ENCODE measurements around the gene SUSD6. TPM values are rescaled to one million over a fixed set of nuclear protein-coding genes. Genes with fewer than 3 reads are reported as not detected.

The SUSD6 gene
- total RNA-seq, 4 donors from 2014 or later = 11.9 to 26.3 (median 16.2) TPM

DNA sequence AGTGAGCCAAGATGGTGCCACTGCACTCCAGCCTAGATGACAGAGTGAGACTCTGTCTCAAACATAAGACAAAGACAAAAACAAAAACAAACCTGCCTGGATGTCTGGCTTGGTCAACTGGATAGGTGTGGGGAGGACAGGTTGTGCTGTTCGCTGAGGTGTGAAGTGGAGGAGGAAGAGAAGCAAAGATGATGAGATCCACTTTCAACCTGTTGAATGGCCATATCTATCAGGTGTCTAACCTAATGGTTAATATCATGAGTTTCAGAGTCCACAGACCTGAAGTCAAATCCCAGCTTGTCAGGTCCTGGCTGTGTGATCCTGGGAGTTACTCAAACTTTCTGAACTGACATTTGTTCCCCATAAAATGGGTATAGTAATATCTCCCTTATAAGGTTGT lies 27.0 kb upstream of the SUSD6 start:
- intact Hi-C loops (cut with DNase I; ENCODE audit: low total_unique reads) = no loop called here

GRCh38 chr14:69586404-69586803 lies 25.0 kb upstream of the SUSD6 start:
- Histone ChIP-seq H3K4me3 (no peak overlapping the region), H3K27ac (peak overlapping the region in 1 of 4 donors; percentile 38), H3K4me1 (peaks cover 3 to 13% of the 10 kb centered on the region in 2 donors), H3K27me3 (no peaks in the 10 kb centered on the region), H3K9me3 (no peaks in the 10 kb centered on the region), H3K36me3 (no peaks in the 10 kb centered on the region)
- in situ Hi-C loops (cut with MboI; ENCODE audit: low sequenced_read_pairs in 4 of 4) = loop anchor here in 2 of 4 donors (5.0 to 10.0 kb wide), 2 partner anchors 146 to 148 kb away; no protein-coding TSS in a partner anchor
- intact Hi-C loops (cut with DNase I; ENCODE audit: low total_unique reads) = no loop called here
- TF ChIP-seq POLR2A (IDR thresholded peaks at IDR 0.05) (no peak), CTCF (IDR thresholded peaks at IDR 0.05 in 4 of 5, conservative IDR thresholded peaks at IDR 0.05 in 1 of 5) (no peak)
- no peak for ATAC-seq
- DNase-seq = no peak

More for the DNA sequence above, 27.0 kb upstream of the SUSD6 start:
- peaks cover 3 to 13% of the 10 kb centered on the region in 2 donors for H3K4me1 ChIP-seq
- ATAC-seq (no peak), DNase-seq (no peak)
- no peak for TF ChIP-seq CTCF (IDR thresholded peaks at IDR 0.05 in 4 of 5, conservative IDR thresholded peaks at IDR 0.05 in 1 of 5)
- no peak for TF ChIP-seq POLR2A (IDR thresholded peaks at IDR 0.05)
- H3K9me3 ChIP-seq = no peaks in the 10 kb centered on the region
- H3K4me3 ChIP-seq = no peak overlapping the region
- H3K36me3 ChIP-seq = no peaks in the 10 kb centered on the region
- in situ Hi-C loops (cut with MboI; ENCODE audit: low sequenced_read_pairs in 4 of 4) = loop anchor here in 1 of 4 donors (10.0 kb wide), 1 partner anchor 150 kb away; no protein-coding TSS in a partner anchor
- no peak overlapping the region for H3K27ac ChIP-seq
- no peaks in the 10 kb centered on the region for H3K27me3 ChIP-seq

DNA sequence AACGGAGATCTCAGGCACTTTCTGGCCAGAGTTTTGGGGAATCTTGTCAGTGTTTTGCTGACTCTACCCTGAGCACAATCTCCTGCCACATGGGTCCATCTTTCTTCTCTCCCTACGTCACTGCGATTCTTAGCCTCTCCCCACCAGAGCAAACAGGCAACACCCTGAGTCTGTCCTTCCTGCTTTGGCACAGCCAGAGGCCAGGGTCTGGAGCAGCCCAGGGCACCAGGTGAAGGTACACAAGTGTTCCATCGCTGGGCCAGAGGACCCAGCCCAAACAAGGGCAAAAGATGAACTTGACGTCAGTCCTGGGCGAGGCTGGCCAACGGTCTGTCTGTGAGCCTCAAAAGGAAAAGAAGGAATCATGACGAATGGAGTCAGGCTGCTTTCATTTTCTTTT lies 24.0 kb upstream of the SUSD6 start:
- H3K27ac ChIP-seq = no peak overlapping the region
- DNase-seq (no peak), ATAC-seq (no peak)
- no peaks in the 10 kb centered on the region for H3K36me3 ChIP-seq
- in situ Hi-C loops (cut with MboI; ENCODE audit: low sequenced_read_pairs in 4 of 4) (loop anchor here in 2 of 4 donors (5.0 to 10.0 kb wide), 2 partner anchors 145 to 147 kb away; no protein-coding TSS in a partner anchor), intact Hi-C loops (cut with DNase I; ENCODE audit: low total_unique reads) (no loop called here)
- no peaks in the 10 kb centered on the region for H3K9me3 ChIP-seq
- no peak for TF ChIP-seq CTCF (IDR thresholded peaks at IDR 0.05 in 4 of 5, conservative IDR thresholded peaks at IDR 0.05 in 1 of 5)
- no peak for TF ChIP-seq POLR2A (IDR thresholded peaks at IDR 0.05)
- no peaks in the 10 kb centered on the region for H3K27me3 ChIP-seq
- H3K4me3 ChIP-seq = no peak overlapping the region
- H3K4me1 ChIP-seq = peaks cover 2 to 8% of the 10 kb centered on the region in 2 donors

DNA sequence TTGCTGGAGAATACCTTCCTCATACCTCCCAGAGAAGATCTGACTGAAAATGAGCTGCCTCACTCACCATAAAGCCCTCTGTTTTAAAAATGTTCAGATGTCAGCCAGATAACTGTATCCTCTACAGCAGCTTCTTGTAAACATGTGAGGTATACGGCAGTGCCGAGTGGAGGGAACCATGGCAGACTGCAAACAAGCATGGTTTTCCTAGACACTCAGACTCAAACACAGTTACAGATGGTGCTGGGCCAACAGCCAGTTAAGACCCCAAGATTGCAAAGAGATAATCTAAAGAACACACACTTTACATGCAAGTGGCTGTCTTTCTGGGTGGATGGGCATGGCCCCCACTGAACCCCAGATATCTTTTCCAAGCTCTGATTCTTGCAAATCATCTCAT lies 20.1 kb upstream of the SUSD6 start:
- Histone ChIP-seq H3K36me3 (no peaks in the 10 kb centered on the region), H3K9me3 (no peaks in the 10 kb centered on the region), H3K27me3 (no peaks in the 10 kb centered on the region), H3K27ac (no peak overlapping the region), H3K4me1 (no peaks in the 10 kb centered on the region), H3K4me3 (no peak overlapping the region)
- in situ Hi-C loops (cut with MboI; ENCODE audit: low sequenced_read_pairs in 4 of 4) (no loop called here), intact Hi-C loops (cut with DNase I; ENCODE audit: low total_unique reads) (no loop called here)
- ATAC-seq (no peak), DNase-seq (no peak)
- no peak for TF ChIP-seq CTCF (IDR thresholded peaks at IDR 0.05 in 4 of 5, conservative IDR thresholded peaks at IDR 0.05 in 1 of 5)
- no peak for TF ChIP-seq POLR2A (IDR thresholded peaks at IDR 0.05)
